Erythroblast (primary cell): Measurements from ENCODE around the gene KRTAP10-5.

Source experiments
- GATA1 ChIP-seq: IDR thresholded peaks from 2 replicates; pipeline ENCODE4 v1.6.1; 2011; ENCODE audit warnings: low read depth, mild to moderate bottlenecking, control low read depth, low read length, moderate library complexity
- POLR2A ChIP-seq: IDR thresholded peaks from 2 replicates; pipeline ENCODE4 v1.6.1; 2011; ENCODE audit warnings: mild to moderate bottlenecking, low read length

GRCh38 chr21:44569861-44570517 is 10.4 kb downstream of the KRTAP10-5 start:
- TF ChIP-seq POLR2A (no peak), GATA1 (no peak)
